SIG-M5 treated with dmso at 0.1 percent for 504 hours (cell line): ENCODE data around the gene ZFHX3.

ENCODE experiments used
- DNase-seq: peaks from one replicate; lab custom pipeline; 2025; ENCODE audit not compliant: unreplicated experiment; lab: John Stamatoyannopoulos, UW

ZFHX3 gene

DNA sequence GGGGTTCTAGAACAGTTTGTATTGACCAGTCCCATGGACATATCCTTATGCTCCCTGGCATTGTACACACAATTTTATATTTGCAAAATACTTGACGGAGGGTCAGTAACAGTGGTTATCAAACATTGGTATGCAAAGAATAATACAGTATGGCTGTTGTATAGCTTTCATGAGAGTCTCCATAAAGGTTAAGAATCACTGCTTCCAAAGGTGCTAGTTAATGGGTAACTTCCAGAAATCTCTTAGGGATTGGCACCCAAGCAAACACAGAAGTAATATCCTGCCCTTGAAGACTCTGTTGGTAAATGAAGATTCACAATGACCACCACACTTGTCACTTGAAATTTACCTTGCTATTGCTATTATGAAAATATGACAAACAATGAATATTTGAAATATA lies 239.2 kb downstream of the ZFHX3 start:
- DNase-seq, result no peak

DNA sequence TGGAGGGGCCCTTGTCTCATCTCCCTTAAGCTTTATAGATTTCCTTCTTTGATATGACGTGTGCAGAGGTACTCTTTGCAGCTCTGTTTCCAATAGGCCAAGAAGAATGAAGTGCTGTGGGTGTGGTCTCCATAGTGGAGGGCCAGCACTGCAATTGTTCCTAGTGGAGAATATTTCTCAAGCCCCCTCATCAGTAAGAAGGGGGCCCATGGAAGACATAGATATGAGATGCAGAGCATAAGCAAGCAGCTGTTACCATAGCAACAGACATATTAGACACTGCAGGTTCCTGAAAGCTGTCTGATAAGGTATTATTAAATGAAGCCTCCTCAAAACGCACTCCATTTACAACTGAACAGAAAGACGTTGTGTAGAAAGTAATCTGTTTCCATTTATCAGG lies 240.7 kb downstream of the ZFHX3 start:
- no peak for DNase-seq

DNA sequence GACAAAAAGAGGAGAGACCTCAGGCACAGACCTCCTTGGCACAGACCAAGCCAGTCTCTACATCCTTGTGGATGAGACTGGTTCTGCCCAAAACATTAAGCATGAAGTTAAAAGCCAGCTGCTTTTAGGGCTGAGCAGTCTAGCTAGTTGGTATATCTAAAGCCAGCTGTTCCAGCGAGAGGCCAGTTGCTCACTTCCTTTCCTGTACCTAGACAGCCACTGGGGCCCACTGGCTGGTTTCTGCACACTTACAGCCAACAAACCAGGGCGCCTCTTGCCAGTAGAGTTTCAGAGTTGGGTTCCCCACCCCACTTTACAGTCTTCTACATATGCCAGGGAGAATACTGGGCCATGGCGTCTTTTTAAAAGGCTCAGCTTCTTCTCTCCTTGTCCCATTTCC lies 242.4 kb downstream of the ZFHX3 start:
- no peak for DNase-seq

DNA sequence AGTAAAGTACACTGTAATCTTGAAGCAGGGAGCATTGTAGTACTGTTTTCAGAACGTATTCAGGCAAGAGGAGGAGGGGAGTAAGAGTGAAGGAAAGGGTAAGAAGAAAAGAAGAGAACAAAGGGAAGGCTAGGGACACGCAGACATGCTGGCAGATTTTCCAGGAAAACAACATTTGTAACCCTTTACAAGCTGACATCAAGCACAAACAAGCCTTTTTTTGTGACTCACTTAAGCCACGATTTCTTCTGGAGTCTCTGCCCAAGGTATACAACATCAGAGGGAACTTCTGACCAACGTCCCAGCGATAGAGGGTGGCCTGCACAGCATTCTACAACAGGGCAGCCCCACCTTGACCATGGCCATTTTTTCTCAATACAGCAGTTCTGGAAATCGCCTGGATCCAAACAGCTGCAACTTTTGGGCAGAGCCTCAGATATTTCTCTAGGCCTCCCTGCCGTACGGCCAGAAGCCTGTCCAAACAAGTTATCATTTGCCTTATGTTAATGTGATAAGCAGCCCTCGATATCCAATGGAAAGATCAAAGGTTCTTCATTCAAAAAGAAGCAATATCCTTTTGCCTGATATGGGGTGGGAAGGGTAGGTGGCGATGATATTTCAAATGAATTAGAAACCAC lies 247.3 kb downstream of the ZFHX3 start:
- no peak for DNase-seq

DNA sequence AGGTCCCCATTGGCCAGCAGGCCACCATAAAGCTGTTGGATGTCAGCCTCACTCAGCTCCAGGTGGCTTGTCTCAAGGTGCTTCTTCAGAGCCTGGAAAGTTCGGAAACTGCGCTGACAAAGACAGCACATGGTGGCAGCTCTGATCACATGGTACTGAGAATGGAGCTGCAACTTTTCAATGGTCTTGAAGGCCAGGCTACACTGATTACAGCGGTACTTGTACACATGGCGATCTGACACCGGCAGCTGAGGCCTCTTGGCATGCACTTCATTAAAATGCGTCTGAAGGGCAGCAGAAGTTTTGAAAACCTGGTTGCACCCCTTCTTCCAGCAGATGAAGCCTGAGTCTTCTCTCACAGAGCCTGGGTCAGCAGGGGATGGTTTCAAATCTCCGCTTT lies 249.7 kb downstream of the ZFHX3 start:
- no peak for DNase-seq

DNA sequence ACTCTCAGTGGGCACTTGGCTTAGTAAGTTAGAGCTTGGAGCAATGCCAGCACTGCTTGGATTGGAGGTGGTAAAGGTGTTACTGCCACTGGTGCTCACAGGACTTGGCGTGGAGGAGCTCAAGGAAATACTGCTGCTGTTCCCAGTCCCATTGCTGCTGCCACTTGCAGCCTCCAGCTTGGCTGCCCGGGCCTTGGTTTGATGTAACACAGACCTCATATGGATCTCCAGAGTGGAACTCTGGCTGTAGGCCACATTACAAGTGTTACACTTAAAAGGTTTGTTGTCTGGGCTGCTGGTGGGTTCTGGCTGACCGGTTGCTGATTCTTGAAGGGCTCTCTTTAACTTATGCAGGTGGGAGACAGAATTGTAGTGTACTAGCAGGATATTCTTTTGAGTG lies 250.3 kb downstream of the ZFHX3 start:
- no peak for DNase-seq

DNA sequence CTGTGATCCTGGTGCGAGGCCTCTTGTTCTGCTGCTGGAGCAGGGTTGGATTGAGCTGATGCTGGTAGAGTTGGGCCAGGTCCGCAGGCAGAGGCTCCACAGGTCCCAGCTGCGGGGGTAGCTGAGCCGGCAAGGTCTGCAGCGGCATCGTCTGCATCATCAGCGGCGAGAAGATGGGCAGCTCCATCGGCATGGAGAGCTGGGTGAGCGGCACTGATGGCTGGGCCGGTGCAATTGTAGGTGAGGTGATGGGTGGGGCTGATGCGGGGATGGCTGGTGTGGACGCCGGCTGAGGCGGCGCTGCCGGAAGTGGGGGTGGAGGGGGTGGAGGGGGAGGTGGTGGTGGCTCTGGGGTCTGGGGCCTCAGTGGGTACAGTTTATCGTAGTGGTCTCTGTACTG lies 251.7 kb downstream of the ZFHX3 start:
- no peak for DNase-seq

DNA sequence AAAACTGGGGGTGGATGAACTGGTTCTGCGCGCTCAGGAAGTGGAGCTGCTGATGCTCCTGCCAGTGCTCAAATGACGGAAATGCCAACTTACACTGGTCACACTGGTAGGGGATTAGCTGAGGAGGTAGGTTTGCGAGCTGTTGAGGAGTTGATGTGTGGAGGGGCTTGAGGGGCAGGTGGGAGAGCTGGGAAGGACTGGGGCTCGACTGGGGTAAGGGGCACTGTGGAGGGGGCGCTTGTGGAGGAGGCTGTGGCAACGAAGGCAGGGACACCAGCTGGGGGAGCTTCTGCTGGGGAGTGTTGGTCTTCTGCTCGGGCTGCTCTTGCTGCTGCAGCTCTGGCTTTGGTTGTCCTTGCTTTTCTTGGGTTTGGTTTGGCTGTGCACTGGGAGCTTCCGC lies 252.9 kb downstream of the ZFHX3 start:
- no peak for DNase-seq

DNA sequence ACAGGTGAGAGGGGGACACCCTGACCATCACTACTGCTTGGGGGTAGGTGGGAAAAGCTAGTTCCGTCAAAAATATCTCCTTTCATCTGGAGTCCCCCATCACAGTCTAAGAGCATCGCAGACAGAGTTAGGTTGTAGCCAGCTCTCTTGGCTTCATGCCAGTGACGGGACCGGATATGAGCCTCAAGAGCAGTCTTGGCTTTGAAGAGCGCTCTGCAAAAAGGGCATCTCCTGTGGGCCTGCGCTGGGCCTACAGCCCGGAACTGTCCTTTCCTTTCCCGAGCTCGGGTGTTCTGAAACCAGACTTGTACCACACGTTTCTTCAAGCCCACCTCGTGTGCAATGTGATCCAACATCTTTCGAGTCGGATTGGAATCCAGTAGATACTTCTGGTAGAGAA lies 253.6 kb downstream of the ZFHX3 start:
- no peak for DNase-seq

DNA sequence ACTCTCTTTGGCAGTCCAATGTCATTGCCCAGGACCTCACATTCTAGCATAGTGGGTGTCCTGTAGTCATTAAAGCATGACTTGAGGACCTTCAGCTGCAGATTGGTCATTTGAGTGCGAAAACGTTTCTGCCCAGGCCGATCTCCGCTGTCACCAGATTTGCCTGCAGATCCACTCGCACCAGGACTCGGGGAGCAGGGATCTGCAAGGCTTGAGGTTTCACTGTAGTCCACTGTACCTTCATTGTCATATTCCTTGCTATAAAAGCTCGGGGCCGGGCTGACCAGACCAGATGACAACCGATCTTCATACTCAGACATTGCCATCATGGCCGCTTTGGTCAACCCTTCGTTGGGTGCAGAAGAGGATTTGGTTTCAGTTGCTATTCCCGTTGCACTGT lies 254.2 kb downstream of the ZFHX3 start:
- no peak for DNase-seq

DNA sequence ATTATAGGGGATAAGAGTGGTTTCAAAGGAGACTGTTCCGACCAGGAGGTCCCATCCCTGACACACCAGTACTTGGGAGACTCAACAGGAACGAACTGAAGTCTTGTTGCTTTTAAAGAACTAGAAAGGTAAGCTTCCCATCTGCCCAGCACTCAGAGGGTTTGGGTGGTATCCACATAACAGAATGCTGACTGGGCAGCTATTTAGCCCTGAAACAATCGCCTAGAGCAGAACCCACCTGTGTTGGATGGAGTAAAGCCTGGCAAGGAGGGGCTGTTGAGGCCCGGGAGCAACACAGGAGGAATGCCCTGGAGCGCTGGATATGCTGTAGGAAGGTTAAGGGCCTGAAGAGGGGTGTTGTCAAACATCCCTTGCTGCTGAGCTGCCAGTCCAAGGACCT lies 254.9 kb downstream of the ZFHX3 start:
- DNase-seq, result no peak

DNA sequence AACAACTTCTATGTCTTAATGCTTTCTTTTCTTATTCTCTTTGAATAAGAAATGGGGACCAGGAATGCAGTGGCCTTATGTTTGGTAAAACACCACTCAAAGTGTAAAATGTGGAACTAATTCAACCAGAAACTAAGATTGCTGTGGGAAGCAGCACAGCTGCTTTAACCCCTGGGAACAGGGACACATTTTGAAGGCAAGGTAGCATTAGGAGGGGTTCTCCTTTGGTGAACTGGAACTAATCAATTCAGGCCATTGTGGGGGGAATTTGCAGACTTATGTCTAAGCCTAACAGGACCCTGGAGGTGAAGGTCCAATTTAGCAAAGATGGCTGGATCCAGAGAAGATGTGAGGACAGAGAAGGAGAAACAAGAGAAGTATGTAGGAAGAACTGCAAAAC lies 256.1 kb downstream of the ZFHX3 start:
- DNase-seq, result no peak

DNA sequence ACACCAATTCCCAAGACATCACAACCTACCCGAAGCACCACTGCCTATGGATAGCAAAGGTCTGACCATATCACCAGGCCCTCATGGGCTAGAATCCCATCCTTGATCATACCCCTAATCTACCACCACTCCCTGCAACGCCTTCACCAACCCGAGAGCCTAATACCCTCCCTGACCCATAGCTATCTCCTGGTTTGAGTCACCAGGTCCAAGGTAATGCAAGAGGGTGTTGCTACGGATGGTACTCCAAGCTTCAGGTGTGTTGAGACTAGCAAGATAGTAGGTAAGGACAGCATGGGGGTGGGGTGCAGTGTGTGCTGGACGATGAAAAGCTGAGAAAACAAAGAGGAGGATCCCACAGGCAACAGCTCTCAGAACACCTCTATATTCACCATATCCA lies 258.0 kb downstream of the ZFHX3 start:
- no peak for DNase-seq

DNA sequence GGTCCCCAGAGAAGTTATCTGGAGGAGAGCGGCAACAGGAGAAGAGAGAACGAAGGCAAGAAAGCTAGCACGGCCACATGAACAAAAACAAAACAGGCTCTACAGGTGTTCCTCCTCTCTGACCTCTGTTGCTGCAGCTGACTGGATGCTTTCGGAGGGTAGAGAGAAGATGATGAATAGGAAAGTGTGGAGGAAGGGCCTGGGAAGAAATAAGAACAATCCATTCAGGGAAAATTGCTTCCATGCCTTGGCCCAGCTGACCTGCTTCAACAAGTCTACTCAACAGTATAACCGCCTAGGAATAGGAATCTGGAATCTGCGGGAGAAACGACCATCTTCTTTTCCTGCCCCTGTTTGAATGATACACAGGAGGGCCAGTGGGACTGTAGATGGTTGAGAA lies 258.5 kb downstream of the ZFHX3 start:
- no peak for DNase-seq

DNA sequence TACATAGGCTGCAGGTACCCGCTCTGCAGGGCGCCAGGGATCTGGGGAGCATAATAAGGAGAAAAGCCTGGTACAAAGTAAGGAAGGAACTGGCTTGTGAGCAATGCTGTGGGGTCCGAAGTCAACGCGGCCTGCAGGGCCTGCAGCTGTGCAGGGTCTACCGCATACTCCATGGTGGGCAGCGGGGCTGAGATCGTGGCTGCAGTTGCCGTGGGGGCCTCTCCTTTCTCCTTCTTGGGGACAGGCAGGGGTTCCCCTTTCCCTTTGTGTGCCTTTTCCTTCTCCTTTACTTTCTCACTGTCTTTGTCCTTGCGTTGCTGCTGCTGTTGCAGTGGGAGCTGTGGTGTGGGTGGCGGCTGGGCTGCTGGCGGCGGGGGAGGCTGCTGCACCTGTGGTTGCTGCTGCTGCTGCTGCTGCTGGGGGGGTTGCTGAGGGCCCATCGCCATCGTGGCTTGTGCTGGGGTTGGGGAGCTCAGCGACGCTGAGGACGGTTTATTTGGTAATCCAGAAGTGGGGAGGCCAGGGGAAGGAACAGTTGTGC lies 259.6 kb downstream of the ZFHX3 start:
- DNase-seq, result no peak

DNA sequence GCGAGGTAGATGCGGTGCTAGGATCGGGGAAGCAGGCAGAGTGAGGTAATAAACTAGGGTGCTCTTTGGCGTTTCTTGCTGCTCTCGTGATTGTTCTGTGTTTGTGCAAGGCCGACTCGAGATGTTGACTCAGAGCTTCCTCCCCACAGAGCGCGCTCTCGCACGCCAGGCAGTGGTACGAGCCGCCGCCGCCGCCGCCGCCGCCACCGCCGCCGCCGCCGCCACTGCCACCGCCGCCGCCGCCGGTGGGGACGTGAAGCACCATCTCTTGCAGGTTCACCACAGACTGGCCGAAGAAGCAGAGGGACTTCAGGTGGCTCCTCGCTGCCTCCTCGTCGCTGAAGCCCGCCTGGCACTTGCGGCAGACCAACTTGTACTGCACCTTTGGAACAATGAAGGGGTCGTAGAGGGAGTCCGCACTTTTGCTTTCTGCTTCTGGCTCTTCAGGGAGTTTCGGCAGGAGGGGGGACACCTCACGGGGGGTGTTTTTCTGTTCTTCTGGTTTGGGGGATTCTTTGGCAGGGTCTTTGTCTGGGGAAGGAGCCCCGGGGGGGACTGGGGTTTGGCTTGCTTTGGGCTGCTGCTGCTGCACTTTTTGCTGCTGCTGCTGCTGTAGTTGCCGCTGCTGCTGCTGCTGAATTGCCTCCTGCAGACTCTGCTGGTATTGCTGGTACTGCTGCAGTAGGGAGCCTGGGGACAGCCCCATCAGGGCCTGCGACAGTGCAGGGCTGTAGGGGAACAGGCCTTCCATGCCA lies 260.2 kb downstream of the ZFHX3 start:
- DNase-seq, result peak; percentile 88

DNA sequence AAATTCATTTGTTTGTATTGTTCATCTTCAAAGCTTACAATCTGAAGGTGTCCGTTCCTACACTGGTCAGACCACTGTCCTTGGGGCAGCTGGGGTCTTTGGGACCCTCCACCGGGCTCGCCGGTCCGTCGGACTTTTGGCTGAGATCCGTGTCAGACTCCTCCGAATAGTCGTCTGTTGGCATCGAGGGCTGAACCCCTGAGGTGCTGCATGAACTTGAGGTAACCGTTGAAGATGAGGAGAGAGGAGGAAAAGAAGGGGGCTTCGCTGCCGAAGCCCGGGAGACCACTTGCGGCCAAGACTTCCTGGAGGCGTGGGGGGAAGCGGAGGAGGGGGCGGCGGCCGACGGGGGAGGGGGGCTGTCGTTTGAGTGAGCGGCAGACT lies 260.8 kb downstream of the ZFHX3 start:
- DNase-seq, result no peak

DNA sequence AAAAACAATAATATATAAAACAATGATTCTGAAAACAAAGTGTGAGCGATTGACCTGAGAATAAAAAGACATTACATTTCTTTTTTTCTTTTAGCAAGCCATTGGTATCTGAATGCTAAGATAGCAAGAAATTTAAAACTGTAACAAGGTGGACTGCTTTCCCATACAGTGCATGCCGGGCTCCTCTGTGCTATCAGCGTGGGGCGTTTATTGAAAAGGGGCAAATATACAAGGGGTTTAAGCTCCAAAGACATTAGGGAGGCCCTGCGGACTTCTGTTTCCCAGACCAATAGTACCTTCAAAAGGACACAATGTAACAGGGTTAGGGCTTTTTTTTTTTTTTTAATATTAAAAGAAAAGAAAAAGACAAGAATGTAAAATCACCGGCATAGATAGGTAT lies 261.3 kb downstream of the ZFHX3 start:
- DNase-seq, result no peak

DNA sequence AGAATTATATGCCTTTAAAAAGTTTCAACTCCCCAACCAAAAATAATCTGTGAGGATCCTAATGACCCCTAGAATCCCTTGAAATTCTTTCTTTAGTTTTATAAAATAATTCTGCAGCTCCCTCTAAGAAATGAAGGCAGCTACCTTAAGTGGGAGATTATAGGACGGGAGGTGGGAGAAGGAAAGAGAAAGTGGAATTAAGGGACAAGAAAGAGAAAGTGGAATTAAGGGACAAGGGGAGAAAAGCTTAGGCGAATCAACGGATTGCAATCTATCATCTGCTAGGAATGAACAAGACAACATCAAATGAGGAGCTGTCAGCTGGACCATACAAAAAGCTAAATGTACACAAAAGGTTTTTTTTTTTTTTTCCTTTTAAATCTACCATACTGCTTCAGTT lies 262.0 kb downstream of the ZFHX3 start:
- DNase-seq, result no peak

DNA sequence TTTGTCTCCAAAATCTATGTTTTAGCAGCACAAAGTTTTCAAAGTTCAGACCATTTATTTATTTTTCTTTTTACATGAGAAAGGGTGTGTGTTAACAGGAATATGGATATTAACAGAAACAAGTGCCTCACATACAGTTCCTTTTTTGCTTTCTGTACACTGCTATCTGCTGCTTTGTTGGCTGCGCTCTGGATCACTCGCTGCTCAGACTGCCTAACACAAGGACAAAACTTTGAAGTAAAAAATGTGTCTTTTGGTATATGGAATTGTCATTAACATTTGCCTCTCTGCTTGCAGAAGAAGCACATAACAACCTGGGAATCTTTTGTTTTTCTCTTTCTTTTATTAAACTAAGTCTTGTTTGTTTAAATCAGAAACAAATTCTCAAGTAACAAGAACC lies 262.8 kb downstream of the ZFHX3 start:
- no peak for DNase-seq

DNA sequence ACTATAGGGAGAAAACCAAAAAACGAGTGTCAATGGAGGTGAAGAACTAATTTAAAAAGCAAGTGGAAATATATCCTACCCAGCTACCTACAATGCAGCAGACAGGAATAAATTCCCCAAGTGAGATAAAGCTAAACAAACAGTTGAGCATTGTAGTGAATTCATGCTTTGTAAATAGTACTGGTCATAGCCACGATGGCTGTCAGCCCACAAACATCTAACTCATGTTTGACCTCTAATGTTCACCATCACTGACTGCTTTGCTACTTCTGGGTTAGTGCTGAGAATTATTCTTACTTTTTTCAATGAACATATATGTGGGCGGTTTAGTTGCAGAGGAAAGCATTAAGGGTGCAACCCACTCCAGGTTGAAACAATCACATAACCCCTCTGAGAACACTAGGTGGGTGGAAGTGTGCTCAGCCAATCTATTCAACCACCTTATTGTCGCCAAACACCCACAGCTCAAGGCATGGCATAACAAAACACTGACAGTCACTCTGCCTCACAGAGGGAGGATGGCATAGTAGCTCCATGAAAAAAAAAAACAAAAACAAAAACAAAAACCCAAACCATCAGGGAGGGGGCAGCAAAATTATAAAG lies 264.1 kb downstream of the ZFHX3 start:
- no peak for DNase-seq

DNA sequence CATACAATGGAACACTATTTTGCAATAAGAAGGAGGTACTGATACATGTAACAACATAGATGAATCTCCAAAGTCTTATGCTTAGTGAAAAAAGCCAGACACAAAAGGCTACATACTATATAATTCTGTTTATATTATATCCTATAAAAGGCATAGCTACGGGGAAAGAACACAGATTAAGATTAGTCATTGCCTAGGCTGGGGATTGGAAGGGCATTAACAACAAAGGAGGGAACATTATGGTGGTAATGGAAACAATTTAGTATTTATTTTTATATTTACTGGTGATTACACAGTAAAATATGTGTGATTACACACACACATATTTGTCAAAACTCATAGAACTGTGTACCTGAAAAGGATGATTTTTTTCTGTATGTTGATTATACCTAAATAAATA lies 278.1 kb downstream of the ZFHX3 start:
- DNase-seq, result no peak
